HEK293 (cell line): ENCODE measurements around the gene SHLD1.

Experiments used
- EGR2 ChIP-seq: fragments of 450-650 bp; formaldehyde crosslinking; IDR thresholded peaks from 2 replicates; pipeline ENCODE4 v1.5.1; 2016; ENCODE audit warnings: low read depth, missing biosample characterization, missing genetic modification characterization
- KLF9 ChIP-seq: fragments of 450-650 bp; formaldehyde crosslinking; IDR thresholded peaks from 2 replicates; pipeline ENCODE4 v1.5.1; 2016; ENCODE audit warnings: missing biosample characterization, missing genetic modification characterization, low read depth
- OSR2 ChIP-seq: fragments of 450-650 bp; formaldehyde crosslinking; IDR thresholded peaks from 2 replicates; pipeline ENCODE4 v1.5.1; 2016; ENCODE audit warnings: missing biosample characterization, missing genetic modification characterization
- PRDM4 ChIP-seq: fragments of 450-650 bp; formaldehyde crosslinking; IDR thresholded peaks from 2 replicates; pipeline ENCODE4 v1.5.1; 2017; ENCODE audit warnings: missing biosample characterization, missing genetic modification characterization
- SP3 ChIP-seq: fragments of 450-650 bp; formaldehyde crosslinking; IDR thresholded peaks from 2 replicates; pipeline ENCODE4 v1.5.1; 2016; ENCODE audit warnings: missing biosample characterization, missing genetic modification characterization
- SP7 ChIP-seq: fragments of 450-650 bp; formaldehyde crosslinking; IDR thresholded peaks from 2 replicates; pipeline ENCODE4 v1.5.1; 2016; ENCODE audit warnings: missing biosample characterization, missing genetic modification characterization
- WT1 ChIP-seq: fragments of 450-650 bp; formaldehyde crosslinking; IDR thresholded peaks from 2 replicates; pipeline ENCODE4 v1.5.1; 2016; ENCODE audit warnings: missing biosample characterization, missing genetic modification characterization
- ZBTB10 ChIP-seq: fragments of 450-650 bp; formaldehyde crosslinking; IDR thresholded peaks from 2 replicates; pipeline ENCODE4 v1.5.1; 2016; ENCODE audit warnings: missing biosample characterization, missing genetic modification characterization
- ZBTB21 ChIP-seq: fragments of 450-650 bp; formaldehyde crosslinking; IDR thresholded peaks from 2 replicates; pipeline ENCODE4 v1.5.1; 2017; ENCODE audit warnings: missing biosample characterization, missing genetic modification characterization
- ZBTB26 ChIP-seq: fragments of 450-650 bp; formaldehyde crosslinking; optimal IDR thresholded peaks from 2 replicates; pipeline ENCODE3; 2016; ENCODE audit warnings: missing biosample characterization, mild to moderate bottlenecking, missing genetic modification characterization
- ZBTB44 ChIP-seq: fragments of 450-650 bp; IDR thresholded peaks from 2 replicates; pipeline ENCODE4 v1.5.1; 2018; ENCODE audit warnings: missing biosample characterization, mild to moderate bottlenecking, missing genetic modification characterization
- ZBTB48 ChIP-seq: fragments of 450-650 bp; formaldehyde crosslinking; IDR thresholded peaks from 2 replicates; pipeline ENCODE4 v1.5.1; 2016; ENCODE audit warnings: missing biosample characterization, missing genetic modification characterization
- ZEB2 ChIP-seq: fragments of 450-650 bp; formaldehyde crosslinking; IDR thresholded peaks from 2 replicates; pipeline ENCODE4 v1.5.1; 2016; ENCODE audit warnings: missing biosample characterization, missing genetic modification characterization
- ZNF10 ChIP-seq: fragments of 450-650 bp; formaldehyde crosslinking; IDR thresholded peaks from 2 replicates; pipeline ENCODE4 v1.5.1; 2017; ENCODE audit warnings: missing biosample characterization, missing genetic modification characterization
- ZNF132 ChIP-seq: fragments of 450-650 bp; formaldehyde crosslinking; IDR thresholded peaks from 2 replicates; pipeline ENCODE4 v1.5.1; 2017; ENCODE audit warnings: missing biosample characterization, missing genetic modification characterization, borderline replicate concordance
- ZNF146 ChIP-seq: fragments of 450-650 bp; formaldehyde crosslinking; IDR thresholded peaks from 2 replicates; pipeline ENCODE4 v1.5.1; 2016; ENCODE audit warnings: missing biosample characterization, missing genetic modification characterization
- ZNF174 ChIP-seq: fragments of 450-650 bp; formaldehyde crosslinking; IDR thresholded peaks from 2 replicates; pipeline ENCODE4 v1.5.0; 2017; ENCODE audit warnings: missing biosample characterization, mild to moderate bottlenecking, missing genetic modification characterization
- ZNF214 ChIP-seq: fragments of 450-650 bp; formaldehyde crosslinking; IDR thresholded peaks from 2 replicates; pipeline ENCODE4 v1.5.1; 2017; ENCODE audit warnings: missing biosample characterization, mild to moderate bottlenecking, missing genetic modification characterization, borderline replicate concordance
- ZNF23 ChIP-seq: fragments of 450-650 bp; formaldehyde crosslinking; IDR thresholded peaks from 2 replicates; pipeline ENCODE4 v1.5.1; 2016; ENCODE audit warnings: missing biosample characterization, missing genetic modification characterization, borderline replicate concordance
- ZNF24 ChIP-seq: fragments of 450-650 bp; formaldehyde crosslinking; IDR thresholded peaks from 2 replicates; pipeline ENCODE4 v1.5.1; 2016; ENCODE audit warnings: missing biosample characterization, missing genetic modification characterization
- ZNF362 ChIP-seq: fragments of 450-650 bp; formaldehyde crosslinking; IDR thresholded peaks from 2 replicates; pipeline ENCODE4 v1.5.1; 2016; ENCODE audit warnings: missing biosample characterization, missing genetic modification characterization
- ZNF391 ChIP-seq: fragments of 450-650 bp; formaldehyde crosslinking; IDR thresholded peaks from 2 replicates; pipeline ENCODE4 v1.5.1; 2016; ENCODE audit warnings: low read depth, missing biosample characterization, missing genetic modification characterization, borderline replicate concordance
- ZNF416 ChIP-seq: fragments of 450-650 bp; formaldehyde crosslinking; IDR thresholded peaks from 2 replicates; pipeline ENCODE4 v1.5.1; 2016; ENCODE audit warnings: missing biosample characterization, missing genetic modification characterization
- ZNF48 ChIP-seq: fragments of 450-650 bp; formaldehyde crosslinking; IDR thresholded peaks from 2 replicates; pipeline ENCODE4 v1.5.1; 2016; ENCODE audit warnings: missing biosample characterization, missing genetic modification characterization
- ZNF529 ChIP-seq: fragments of 450-650 bp; formaldehyde crosslinking; IDR thresholded peaks from 2 replicates; pipeline ENCODE4 v1.5.1; 2017; ENCODE audit warnings: missing genetic modification characterization, missing biosample characterization; ENCODE audit not compliant: insufficient replicate concordance
- ZNF555 ChIP-seq: fragments of 450-650 bp; formaldehyde crosslinking; conservative IDR thresholded peaks from 2 replicates; pipeline ENCODE4 v1.5.1; 2017; ENCODE audit warnings: missing biosample characterization, mild to moderate bottlenecking, missing genetic modification characterization, inconsistent platforms
- ZNF623 ChIP-seq: fragments of 450-650 bp; formaldehyde crosslinking; IDR thresholded peaks from 2 replicates; pipeline ENCODE4 v1.5.1; 2016; ENCODE audit warnings: missing biosample characterization, missing genetic modification characterization
- ZNF626 ChIP-seq: fragments of 450-650 bp; sonication (Bioruptor Pico); formaldehyde crosslinking; IDR thresholded peaks from 2 replicates; pipeline ENCODE4 v1.5.1; 2018; ENCODE audit warnings: missing biosample characterization, missing genetic modification characterization, inconsistent platforms
- ZNF654 ChIP-seq: fragments of 450-650 bp; formaldehyde crosslinking; IDR thresholded peaks from 2 replicates; pipeline ENCODE4 v1.5.1; 2016; ENCODE audit warnings: low read depth, missing biosample characterization, missing genetic modification characterization
- ZNF768 ChIP-seq: fragments of 450-650 bp; formaldehyde crosslinking; IDR thresholded peaks from 2 replicates; pipeline ENCODE4 v1.5.1; 2018; ENCODE audit warnings: missing biosample characterization, mild to moderate bottlenecking, missing genetic modification characterization
- ZNF792 ChIP-seq: fragments of 450-650 bp; formaldehyde crosslinking; IDR thresholded peaks from 2 replicates; pipeline ENCODE4 v1.5.1; 2016; ENCODE audit warnings: missing biosample characterization, missing genetic modification characterization

The SHLD1 gene

GRCh38 chr20:5844063-5844681 lies 94.0 kb downstream of the SHLD1 start (continued):
- no peak for TF ChIP-seq ZBTB21 (tag by site-specific recombination)
- TF ChIP-seq ZNF146: peak; percentile 37; the same call in 1 of the 2 replicates
- peak; percentile 76 for TF ChIP-seq ZEB2 (tag by site-specific recombination)
- TF ChIP-seq ZNF654 (tag by site-specific recombination): no peak
- no peak for TF ChIP-seq ZNF623 (tag by site-specific recombination)
- peak; percentile 99 for TF ChIP-seq OSR2
- peak; percentile 97 for TF ChIP-seq EGR2 (tag by site-specific recombination)
- TF ChIP-seq ZNF626: no peak
- no peak for TF ChIP-seq ZBTB10 (tag by site-specific recombination)
- no peak for TF ChIP-seq ZBTB26
- TF ChIP-seq ZNF792: no peak
- peak; percentile 63; the same call in 1 of the 2 replicates for TF ChIP-seq ZNF10 (tag by site-specific recombination)
- peak; percentile 92 for TF ChIP-seq WT1 (tag by site-specific recombination)
- TF ChIP-seq ZBTB44 (tag by site-specific recombination): no peak
- no peak for TF ChIP-seq ZNF416
- no peak for TF ChIP-seq ZNF132 (tag by site-specific recombination)
- TF ChIP-seq ZNF214: no peak
- TF ChIP-seq ZNF23 (tag by site-specific recombination): no peak
- peak; percentile 87 for TF ChIP-seq ZBTB48 (tag by site-specific recombination)
- peak; percentile 47; the same call in 1 of the 2 replicates for TF ChIP-seq PRDM4
- TF ChIP-seq ZNF768 (tag by site-specific recombination): no peak
- TF ChIP-seq KLF9: peak; percentile 59; the same call in 1 of the 2 replicates
- TF ChIP-seq ZNF362 (tag by site-specific recombination): 0 out of 2 replicates have a peak, but pooled peaks have one; percentile 36
- TF ChIP-seq ZNF48: no peak
- 0 out of 2 replicates have a peak, but pooled peaks have one; percentile 36 for TF ChIP-seq ZNF391
- peak; percentile 99 for TF ChIP-seq SP7
- peak; percentile 45 for TF ChIP-seq ZNF529 (tag by site-specific recombination)
- TF ChIP-seq ZNF24: peak; percentile 89
- no peak for TF ChIP-seq ZNF174 (tag by site-specific recombination)
- no peak for TF ChIP-seq ZNF555
- 0 out of 2 replicates have a peak, but pooled peaks have one; percentile 28 for TF ChIP-seq SP3
